Inflammatory macrophage treated with lipopolysaccharide for 4 hours (primary cell): ENCODE results near the gene STX16.

ENCODE experiments used
- DNase-seq: peaks from one replicate; pipeline ENCODE4 v3.0.0-alpha.2; 2020

Gene STX16

GRCh38 chr20:58678806-58679205 is 27.7 kb downstream of the STX16 start:
- no peak for DNase-seq

GRCh38 chr20:58682656-58683531 is 31.8 kb downstream of the STX16 start:
- no peak for DNase-seq

GRCh38 chr20:58684291-58684690 is 33.2 kb downstream of the STX16 start:
- no peak for DNase-seq

- DNase-seq, result no peak
Observed at GRCh38 chr20:58685988-58686387, 34.9 kb downstream of the STX16 start.

- no peak for DNase-seq
Observed at GRCh38 chr20:58688414-58688813, 37.3 kb downstream of the STX16 start.

DNA sequence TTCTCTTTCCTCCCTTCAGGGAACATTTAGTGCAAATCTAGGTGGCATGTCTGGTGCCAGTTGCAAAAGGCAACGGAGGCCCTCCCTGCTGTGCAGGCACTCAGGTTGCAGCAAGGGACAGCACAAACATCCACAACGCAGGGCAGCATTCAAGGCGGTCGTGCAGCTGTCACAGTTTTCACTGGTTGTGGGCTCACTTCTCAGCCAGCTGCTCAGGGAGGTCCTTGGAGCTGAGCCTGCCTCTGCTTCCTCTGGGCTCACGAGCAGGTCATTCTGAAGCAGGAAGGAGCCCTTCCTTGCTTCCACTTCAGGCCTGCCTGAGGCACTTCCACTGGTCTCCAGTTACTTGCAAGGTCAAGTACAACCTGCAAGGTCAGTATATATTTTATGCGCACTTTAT is 37.8 kb downstream of the STX16 start:
- DNase-seq, result peak; percentile 11

DNA sequence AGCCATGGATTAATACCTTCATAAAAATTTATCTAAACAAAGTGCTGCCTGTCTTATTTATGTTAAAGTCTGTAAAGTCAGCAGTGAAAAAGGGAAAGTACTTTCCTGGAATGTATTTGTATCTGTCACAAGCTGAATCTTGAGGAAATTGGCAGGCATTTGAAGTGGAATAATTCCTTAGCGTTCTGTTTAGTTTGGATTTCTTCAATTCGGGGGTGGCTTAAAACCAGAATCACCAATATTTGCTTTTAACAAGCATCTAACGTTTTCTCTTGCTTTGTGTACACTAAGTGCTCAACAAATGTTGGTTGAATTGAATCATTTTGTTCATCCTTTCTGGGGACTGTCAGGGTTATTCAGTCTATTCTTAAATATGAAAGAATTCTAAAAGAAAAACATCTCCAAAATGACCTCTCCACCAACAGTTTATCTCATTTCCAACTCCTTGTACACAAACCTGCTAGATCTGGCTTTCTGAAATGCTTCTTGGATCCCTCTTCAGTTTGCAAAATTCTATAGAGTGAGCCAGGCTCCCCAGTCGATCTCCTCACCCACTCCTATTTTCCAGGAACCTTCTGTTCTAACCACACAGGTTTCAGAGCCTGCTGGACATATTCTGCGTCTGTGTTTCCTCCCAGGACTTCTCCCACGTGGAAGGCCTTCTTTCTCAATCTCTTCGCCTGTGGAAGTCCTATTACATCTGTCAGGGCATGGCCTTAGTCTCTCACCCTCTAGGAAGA is 39.5 kb downstream of the STX16 start:
- DNase-seq, result peak; percentile 58

DNA sequence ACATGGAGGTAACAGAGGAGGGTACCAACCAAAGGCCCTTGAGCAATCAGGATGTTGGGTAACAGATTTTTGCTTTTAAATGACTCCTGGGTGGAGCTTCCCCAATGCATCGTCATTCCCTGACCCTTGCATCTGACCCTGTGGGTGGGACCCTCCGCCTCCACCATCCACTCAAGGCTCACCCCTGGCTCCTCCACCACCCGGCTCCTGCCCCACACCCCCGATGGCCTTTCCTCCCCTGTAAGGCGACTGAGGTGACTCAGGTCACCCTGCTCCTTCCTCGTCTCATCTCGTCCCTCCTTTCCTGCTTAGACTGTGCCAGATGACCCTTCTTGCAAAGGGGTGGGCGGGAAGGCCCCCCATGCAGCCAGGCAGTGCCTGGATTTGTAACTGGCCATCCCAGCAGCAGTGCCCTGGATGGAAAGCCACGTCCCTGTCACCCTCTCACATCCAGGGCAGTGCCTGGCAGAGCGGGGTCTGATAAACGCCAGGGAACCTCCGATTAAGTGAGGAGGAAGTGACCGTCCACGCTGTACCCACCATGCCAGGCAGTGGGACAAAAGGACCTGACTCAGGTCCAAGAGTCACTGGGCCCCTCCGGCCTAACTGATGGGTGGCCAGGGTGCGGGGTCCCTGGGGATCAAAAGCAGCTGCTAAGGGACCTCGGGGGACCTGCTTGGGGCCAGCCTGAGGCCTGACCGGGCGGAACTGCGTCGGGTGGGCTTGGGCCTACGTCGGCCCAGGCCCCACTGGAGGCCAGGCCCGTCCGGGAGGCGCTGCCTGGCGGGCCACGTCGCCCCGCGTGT is 40.9 kb downstream of the STX16 start:
- peak; percentile 86 for DNase-seq

GRCh38 chr20:58692579-58693225 is 41.6 kb downstream of the STX16 start, which contains the start of gene NPEPL1:
Gene NPEPL1, plus strand, starts transcription at chr20:58692800. Its CDS starts 101 bp downstream, at chr20:58692901.
- peak; percentile 86 for DNase-seq

DNA sequence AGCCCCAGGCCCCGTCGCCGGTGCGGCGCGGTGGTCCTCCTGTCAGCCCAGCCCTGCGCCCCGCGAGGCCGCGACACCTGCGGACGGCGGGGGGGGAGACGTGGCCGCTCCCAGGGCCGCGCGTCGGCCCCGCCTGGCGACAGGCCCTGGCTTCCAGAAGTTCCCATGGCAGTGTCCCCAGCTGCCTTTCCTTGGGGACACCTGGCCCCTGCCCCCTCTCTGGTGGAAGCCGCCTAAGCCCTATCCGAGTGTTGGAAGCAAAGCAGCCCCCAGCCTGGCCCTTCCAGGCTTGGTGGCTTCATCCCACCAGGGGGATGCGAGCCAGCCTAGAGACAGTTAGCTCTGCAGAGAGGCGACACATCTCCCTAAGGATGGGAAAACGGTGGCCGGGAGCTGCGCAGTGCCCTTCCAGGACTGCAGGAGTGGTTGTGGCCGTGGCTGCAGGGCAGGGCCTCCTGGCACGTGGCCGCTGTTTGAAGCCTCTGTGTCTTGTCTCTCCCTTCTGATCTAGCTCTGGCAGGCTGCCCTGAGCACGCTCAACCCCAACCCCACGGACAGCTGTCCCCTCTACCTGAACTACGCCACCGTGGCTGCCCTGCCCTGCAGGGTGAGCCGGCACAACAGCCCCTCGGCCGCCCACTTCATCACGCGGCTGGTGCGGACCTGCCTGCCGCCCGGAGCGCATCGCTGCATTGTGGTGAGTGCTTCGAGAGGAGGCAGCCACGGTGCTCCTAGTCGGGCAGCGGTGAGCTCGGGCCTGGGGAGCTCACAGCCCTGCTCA is 42.3 kb downstream of the STX16 start:
- DNase-seq, result no peak

- no peak for DNase-seq
Observed at GRCh38 chr20:58694241-58695083, 43.4 kb downstream of the STX16 start.

- no peak for DNase-seq
Observed at GRCh38 chr20:58695084-58695722, 44.1 kb downstream of the STX16 start.

GRCh38 chr20:58695895-58696375 is 44.9 kb downstream of the STX16 start:
- DNase-seq, result no peak

- DNase-seq, result no peak
Observed at GRCh38 chr20:58696411-58696961, 45.4 kb downstream of the STX16 start.

- no peak for DNase-seq
Observed at GRCh38 chr20:58697201-58697866, 46.3 kb downstream of the STX16 start.

GRCh38 chr20:58697867-58698703 is 47.0 kb downstream of the STX16 start:
- DNase-seq, result no peak

- no peak for DNase-seq
Observed at GRCh38 chr20:58698741-58699622, 47.9 kb downstream of the STX16 start.
